HG02870 (cell line): ENCODE results near the gene PRKAG1.

Experiments
- ATAC-seq: cut with Tn5 transposase; IDR thresholded peaks from one replicate; pipeline ENCODE4 v1.9.1; 2021; ENCODE audit warnings: mild to moderate bottlenecking, moderate library complexity; ENCODE audit not compliant: unreplicated experiment

Gene PRKAG1

DNA sequence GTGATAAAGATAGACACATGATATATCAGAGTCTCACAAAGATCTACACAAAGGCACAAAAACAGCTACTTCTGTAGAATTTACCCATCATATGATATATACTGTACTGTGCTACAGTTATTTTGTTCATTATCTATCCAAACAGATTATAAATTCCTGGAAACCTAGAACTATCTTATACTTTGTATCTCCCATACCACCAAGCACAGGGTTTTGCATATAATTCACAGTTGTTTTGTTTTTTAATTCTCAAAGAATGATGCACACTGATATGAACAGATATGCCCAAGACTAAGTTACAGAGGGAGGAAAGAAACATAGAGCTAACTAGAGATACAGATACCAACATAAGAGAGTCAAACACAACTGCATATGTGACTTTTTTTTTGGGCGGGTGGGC, 3.4 kb downstream of the PRKAG1 start:
- ATAC-seq, result no peak

DNA sequence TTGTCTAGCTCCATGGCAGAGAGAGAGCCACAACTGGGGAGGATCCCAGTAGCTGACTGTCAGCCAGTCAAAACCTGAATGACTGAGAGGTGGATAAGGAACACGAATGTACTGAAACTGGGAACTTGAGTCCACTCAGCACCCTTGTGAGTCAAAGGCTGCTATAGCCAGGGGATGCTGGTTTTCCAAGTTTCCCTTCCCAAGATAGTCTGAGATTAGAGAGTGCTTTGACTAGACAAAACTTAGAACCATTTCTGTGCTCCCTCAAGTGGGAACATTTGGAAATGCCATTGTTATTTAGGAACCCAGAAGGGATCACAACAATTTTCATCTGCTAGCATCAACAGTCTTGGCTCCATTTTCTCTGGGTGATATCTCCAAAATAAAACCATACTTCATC, 4.0 kb downstream of the PRKAG1 start:
- ATAC-seq, result no peak

DNA sequence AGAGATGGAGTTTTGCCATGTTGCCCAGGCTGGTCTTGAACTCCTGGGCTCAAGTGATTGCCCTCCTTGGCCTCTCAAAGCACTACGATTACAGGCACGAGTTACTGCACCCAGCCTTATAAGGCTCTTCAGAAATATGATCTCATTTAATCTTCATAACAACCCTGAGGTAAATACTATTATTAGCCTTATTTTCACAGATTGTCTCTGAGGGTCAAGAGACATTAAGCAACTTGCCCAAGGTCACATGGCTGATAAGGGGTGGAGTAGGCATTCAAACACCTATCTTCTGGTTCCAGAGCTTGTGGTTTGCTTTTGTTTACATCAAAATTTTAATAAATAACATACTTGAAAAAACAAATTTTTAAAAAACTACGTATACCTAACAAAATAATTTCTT, 5.1 kb downstream of the PRKAG1 start:
- no peak for ATAC-seq

DNA sequence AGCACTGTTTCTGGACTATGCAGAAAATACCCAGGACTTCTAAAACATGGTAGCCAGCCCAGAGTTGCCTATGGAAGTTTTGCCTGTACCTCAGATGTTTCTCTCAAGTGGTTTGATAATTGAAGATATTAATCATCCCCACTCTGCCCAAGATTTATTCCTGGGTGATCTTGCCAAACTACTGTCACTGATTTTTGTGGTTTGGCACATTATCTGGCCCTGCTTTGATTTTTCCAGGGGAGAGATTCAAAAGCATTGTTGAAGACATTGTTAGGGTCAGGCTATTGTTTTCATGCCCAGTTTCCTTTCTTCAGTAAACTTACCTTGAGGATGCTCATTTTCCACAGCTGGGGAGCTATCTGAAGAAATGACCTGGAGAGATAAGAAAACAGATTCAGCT, 5.8 kb downstream of the PRKAG1 start:
- no peak for ATAC-seq

- no peak for ATAC-seq
These were observed 8.4 kb downstream of the PRKAG1 start for GRCh38 chr12:49010092-49010668.

GRCh38 chr12:49008943-49009342, 9.6 kb downstream of the PRKAG1 start:
- ATAC-seq, result no peak

DNA sequence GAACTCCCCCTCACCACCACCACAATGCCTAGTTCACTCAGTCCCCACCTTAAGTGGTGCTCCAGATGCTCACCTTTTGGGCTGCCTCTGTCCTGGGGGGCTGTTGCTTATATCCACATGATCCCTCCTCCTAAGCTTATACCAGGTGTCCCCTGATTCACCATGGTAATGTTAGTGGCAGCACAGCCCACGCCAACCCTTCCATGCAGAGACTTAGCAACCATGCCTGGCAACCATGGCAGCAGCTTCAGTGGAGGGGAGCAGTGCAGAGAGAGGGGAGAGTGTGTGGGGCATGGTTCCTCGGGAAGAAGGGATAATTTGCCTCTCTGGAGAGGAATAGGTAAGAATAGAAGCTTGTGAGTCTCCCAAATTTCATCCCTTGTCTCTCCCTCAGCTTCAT, 18.2 kb downstream of the PRKAG1 start:
- ATAC-seq, result no peak

GRCh38 chr12:48999371-49000131, 19.0 kb downstream of the PRKAG1 start, which contains the start of gene DDN:
DDN (minus strand) TSS chr12:48999375; CDS start chr12:48999287, 88 bp downstream.
- ATAC-seq, result no peak

DNA sequence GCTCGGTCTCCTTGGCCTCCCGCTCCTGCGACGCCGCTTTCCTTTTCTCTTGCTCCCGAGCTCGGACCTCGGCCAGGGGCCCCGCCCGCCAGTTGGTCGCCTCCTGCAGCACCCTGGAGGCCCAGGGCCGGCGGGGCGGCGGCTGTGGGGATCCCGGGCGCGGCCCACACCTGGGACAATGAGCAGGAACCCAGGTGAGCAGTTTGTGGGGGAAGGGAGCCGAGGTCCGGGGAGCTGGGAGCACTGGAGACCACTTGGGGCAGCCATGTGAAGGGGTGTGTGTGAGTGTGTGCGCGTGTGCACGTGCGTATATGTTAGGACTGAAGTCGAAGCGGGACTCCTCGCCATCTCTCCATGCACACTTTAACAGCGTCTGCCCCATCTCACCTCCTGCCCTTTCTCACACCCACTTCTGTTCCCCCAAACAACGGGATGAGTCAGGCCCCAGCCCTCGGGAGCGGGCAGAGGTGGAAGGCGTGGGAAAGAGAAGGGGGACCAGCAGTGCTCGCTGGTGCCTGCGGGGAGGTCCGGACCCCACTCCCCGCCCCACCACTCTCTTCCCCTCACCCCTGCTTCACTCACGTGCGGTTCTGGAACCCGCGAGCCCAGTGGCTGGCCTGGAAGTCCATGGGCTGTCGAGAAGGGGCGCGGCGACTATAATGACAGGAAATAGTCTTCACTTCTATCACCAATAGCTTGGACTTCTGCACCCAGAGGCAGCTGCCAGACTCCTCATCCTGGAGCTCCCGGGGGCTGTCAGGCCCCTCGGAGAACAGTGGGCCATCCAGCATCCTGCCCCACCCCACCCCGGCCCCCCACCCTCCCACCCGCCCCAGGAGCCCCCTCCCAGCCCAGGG, 19.9 kb downstream of the PRKAG1 start:
- ATAC-seq, result no peak

DNA sequence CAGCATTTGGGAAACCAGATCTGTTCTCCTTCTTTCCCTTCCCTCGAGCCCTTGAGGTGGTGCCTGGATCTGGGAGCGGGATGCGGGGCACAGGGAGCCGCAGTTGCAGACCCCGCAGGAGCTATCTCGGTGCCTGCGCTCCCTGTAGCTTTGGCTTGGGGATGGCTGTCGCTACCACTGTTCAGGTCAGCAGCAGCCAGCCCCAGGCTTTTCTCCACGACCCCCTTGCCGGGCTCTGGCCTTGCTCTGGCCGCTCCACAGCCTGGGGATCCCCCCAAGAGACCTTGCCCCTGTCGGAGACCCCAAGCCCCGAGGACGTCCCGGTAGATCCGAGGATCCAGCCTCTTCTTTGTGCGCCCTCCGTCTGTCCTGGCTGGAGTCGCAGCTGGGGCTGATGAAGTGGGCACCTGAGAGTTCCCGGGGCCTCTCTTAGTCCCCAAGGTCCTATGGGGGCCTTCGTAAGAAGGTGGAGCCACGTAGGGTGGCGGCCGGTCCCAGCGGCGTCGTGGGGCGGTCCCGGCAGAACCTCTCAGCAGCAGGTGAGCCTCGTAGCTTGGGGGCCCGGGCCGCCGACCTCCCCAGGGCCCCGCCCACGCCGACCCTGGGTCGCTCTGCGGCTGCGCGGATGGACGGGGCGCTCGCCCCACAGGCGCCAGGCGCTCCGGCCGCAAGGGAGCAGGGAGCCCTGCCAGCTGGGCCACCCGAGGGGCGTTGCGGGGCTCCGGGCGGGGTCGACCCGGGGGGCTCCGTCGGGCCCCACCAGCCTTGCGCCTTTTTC, 20.7 kb downstream of the PRKAG1 start:
- ATAC-seq, result no peak

DNA sequence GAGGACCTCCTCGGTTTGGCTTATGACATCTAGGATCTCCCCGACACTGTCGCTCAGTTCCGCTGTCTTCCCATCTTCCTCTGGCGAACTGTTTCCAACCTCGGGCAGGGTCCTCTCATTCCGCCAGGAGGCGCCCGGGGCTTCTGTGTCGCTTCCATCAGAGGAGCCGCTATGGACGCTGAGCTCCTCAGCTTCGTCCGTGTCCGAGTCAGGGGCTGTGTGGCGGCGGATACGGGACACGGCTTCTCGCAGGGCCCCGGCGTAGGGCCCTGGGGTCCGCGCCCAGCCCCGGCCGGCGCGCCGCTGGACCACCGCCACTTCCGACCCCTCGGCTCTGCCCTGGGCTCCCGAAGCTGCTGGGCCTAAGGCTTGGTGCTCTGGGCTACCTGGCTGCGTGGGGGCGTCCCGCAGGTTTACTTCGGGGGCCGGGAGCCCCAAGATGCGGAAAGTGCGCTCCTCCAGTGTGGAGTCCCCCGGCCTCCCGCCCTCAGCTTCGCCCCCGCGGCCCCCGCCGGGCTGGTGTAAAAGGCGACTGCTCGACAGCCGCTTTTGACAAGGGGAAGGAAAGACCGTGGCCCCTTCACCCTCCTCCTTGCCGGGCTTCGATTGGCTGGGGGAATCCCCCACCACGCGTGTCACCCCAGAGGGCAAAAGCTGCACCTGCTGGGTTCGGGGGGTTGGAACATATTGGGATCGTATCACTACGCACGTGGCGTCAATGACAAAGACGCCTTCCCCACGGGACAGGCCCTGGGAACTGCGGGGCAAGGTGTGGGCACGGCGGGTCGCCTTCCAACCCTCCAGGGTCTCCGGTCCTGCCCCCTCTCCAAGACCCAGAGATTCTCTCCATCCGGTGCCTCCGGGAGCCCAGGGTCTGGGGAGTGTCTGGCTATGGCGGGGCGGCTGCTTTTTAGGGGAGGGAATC, 21.5 kb downstream of the PRKAG1 start:
- ATAC-seq, result no peak

GRCh38 chr12:48995086-48995879, 23.3 kb downstream of the PRKAG1 start:
- ATAC-seq, result no peak

GRCh38 chr12:48994224-48995085, 24.1 kb downstream of the PRKAG1 start:
- no peak for ATAC-seq

DNA sequence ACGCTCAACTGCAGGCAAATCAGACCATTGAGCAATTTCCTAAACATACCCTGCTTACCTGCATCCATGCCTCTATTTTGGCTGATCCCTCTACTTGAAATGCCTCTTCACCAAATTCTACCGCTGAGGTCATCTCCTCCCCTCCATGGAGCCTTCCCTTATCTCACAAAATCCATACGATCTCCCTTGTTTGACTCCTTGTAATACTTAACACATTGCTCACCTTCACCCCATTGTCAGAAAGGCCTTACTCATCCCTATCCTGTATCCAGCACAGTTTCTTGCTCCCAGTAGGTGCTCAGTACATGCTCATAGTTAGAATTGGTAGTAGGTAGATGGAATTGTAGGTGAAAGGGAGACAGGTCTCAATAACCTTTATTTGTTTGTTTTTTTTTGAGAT, 24.8 kb downstream of the PRKAG1 start:
- ATAC-seq, result no peak

DNA sequence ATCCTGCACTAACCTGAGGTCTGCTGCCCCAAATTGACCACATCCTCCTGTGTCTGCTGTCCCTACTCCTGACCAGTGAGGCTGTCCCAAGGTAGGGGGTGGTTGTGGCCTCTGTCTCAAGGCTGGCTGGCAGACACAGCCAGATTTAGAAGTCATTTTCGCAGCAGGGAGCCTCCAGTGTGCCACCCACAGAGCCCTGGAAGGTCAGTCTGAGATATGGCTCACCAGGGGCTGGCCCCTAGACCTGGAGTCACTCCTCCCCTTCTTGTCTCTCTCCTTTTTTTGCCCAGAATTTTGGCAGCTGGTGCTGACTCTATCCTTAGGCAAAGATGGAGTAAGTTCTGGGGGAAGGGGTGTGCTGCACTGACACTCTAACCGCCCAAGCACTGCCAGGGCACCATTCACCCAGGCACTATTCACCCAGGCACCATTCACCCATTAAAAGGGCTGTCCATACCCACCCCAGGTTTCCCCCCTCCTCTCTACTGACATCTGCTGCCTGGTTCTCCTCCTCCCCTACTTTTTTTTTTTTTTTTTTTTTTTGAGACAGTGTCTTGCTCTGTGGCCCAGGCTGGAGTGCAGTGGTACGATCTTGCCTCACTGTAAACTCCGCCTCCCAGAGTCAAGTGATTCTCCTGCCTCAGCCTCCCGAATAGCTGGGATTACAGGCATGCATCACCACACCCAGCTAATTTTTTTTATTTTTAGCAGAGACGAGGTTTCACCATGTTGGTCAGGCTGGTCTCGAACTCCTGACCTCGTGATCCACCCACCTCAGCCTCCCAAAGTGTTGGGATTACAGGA, 27.1 kb downstream of the PRKAG1 start:
- no peak for ATAC-seq

DNA sequence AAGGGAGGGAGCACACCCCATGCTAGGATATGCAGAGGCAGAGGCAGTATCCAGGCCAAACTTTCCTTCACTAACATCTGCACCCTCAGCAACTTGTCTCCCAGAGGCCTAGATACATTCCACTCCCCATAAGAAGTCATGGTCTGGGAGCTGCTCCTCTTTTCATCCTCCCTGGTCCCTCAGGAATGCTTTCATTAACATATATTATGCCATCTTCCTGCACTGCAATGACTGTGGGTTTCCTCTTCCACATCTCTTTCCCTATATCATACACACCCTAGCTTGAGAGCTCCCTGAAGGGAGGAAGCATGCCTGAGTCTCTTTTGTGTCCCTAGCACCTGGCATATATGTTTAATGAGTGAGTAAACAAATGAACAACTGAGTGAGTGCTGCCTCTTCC, 28.0 kb downstream of the PRKAG1 start:
- ATAC-seq, result no peak

DNA sequence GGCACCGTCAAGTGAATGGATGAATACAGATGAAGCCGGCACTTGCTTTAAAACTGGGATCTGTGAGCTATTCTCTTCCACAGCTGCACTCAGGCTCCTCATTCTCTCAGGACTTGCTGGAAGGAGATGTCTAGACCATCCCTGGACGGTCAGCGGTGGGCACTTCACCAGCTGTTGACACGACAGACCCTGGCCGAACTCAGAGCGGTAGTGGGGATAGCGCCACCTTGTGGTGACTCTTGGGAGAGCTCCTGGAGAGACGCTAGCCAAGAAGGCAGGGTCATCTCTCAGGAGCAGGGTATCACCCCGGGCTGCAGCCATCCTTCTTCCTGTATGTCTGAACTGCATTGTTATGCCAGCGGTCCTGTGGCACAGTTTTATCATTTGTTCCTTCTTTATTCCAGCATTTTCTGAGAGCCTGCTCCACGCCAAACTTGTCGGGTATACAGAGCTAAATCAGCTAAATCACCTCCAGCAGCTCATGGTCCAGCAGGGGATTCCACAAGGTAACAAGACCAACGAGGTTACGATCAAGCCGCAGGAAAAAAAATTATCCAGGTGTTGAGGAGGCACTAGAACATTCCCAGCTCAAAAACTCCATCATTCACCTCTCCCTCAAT, 30.4 kb downstream of the PRKAG1 start:
- no peak for ATAC-seq
